ENCODE data around the gene KLHL6.

DNA sequence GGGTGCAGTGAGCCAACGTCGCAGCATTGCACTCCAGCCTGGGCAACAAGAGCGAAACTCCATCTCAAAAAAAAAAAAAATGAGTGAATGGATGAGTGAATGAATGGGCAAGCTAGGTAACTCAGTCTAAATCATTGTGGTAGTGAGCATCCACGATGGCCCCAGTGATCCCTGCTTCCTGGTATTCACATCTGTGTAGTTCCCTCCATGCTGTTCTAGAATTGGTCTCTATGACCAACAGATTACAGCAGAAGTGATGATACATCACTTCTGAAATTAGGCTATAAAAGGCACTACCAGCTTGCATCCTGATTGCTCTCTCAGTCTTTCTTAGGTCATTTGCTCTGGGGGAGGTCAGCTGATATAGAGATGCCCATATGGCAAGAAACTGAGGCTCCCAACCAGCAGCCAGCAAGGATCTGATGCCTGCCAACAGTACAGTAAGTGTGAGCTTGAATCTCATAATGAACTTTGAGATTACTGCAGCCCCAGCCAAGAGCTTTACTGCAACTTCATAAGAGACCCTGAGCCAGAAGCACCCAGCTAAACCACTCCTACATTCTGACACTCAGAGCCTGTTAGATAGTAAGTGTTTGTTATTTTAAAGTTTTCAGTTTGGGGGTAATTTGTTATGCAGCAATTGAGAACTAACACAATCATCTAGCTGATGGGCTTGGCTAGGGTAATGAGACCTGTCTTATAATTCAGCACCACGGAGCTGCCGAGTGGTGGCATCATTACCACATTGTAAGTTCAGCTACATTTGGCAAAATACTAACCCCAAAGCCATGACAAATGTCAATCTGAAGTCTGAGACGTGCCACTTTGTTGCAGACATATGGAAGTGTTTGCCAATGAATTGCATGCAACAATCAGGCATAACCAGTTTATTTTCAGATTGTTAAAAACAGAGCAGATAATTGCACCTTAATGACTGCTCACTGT, 53.0 kb downstream of the KLHL6 start:
- TF ChIP-seq ZFX (IDR thresholded peaks at IDR 0.05; ENCODE audit: borderline replicate concordance): no peak
- TF ChIP-seq, protein P1, sequence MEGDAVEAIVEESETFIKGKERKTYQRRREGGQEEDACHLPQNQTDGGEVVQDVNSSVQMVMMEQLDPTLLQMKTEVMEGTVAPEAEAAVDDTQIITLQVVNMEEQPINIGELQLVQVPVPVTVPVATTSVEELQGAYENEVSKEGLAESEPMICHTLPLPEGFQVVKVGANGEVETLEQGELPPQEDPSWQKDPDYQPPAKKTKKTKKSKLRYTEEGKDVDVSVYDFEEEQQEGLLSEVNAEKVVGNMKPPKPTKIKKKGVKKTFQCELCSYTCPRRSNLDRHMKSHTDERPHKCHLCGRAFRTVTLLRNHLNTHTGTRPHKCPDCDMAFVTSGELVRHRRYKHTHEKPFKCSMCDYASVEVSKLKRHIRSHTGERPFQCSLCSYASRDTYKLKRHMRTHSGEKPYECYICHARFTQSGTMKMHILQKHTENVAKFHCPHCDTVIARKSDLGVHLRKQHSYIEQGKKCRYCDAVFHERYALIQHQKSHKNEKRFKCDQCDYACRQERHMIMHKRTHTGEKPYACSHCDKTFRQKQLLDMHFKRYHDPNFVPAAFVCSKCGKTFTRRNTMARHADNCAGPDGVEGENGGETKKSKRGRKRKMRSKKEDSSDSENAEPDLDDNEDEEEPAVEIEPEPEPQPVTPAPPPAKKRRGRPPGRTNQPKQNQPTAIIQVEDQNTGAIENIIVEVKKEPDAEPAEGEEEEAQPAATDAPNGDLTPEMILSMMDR (IDR thresholded peaks at IDR 0.05): 0 out of 2 replicates have a peak, but pooled peaks have one; percentile 10
